Retina (tissue), 1 donor: ENCODE data around the gene PROSER3.

Experiments
- DNase-seq: peaks from one replicate; pipeline ENCODE4 v3.0.0-alpha.2; 2016

Gene PROSER3

GRCh38 chr19:35739275-35740107 lies 18.5 kb upstream of the PROSER3 start:
- DNase-seq: no peak

DNA sequence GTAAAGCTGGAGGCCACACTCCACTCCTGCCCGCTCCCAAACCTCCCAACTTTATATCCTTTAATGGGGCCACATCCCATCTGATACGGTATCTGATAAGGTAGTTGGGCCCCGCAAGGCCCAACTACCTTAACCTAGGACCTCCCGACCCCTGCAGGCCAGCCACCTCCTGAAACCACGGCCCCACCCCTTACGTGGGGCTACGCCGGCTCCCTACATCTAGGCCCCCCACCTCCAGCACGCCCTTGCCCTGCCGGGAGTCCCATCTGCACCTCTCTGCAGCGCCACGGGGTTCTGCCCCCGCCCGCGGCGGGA lies 17.9 kb upstream of the PROSER3 start:
- no peak for DNase-seq

GRCh38 chr19:35740423-35741202 lies 17.4 kb upstream of the PROSER3 start:
- peak; percentile 98 for DNase-seq

DNA sequence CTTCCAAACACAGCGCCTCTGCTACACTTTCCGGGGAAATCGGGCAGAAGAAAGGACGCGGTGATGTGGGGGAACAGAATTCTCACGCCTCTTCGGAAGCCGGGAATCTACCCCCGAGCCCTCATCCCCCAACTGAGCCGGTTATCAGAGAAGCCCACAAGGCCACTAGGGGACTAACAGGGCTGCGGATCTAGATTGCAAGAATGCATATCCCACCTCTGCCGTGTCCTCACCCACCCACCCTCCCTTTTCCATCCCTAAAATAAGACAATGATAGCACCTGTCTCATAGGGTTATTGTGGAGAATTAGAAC lies 16.8 kb upstream of the PROSER3 start:
- DNase-seq: no peak

- no peak for DNase-seq
These were observed 15.8 kb upstream of the PROSER3 start, which contains the start of gene IGFLR1 for GRCh38 chr19:35742121-35742724. TSS of gene IGFLR1 (minus strand) at chr19:35742452. CDS start at chr19:35741180, 1,272 bp downstream.

GRCh38 chr19:35743640-35744429 lies 14.1 kb upstream of the PROSER3 start:
- DNase-seq: no peak

GRCh38 chr19:35744430-35745327 lies 13.3 kb upstream of the PROSER3 start:
- DNase-seq: peak; percentile 95

DNA sequence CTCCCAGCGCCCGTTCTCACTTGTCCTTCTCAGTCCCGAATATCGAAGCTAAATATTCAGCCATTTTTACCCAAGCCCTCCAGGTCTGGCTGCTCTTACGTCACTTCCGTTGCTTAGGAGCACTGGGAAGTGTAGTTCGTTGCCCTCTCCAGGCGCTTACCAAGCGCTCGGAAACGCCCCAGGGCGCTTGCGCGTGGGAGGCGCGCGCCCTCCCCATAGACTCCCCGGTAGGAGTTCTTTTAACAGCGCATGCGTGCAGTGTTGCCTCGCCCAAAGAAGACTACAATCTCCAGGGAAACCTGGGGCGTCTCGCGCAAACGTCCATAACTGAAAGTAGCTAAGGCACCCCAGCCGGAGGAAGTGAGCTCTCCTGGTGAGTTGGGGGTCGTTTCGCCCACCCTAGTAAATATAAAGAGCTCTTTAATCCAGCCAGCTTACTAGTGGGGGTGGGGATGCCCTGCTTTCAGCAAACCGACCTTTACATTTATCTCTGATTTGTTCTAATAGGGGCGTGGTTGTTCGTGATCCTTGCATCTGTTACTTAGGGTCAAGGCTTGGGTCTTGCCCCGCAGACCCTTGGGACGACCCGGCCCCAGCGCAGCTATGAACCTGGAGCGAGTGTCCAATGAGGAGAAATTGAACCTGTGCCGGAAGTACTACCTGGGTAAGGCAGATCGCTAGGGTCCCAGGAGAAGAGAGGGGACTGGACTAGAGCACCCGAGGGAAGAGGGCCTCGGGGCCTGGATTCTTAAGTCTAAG lies 12.5 kb upstream of the PROSER3 start, which contains the start of the genes PSENEN and U2AF1L4:
Gene PSENEN, plus strand, starts transcription at position 324 of the 759 bp plus-strand sequence. Its CDS starts 280 bp downstream, at position 604.
Gene U2AF1L4, minus strand, starts transcription at position 91 of the 759 bp plus-strand sequence. Its CDS starts 27 bp downstream, at position 64.
- peak; percentile 96 for DNase-seq

DNA sequence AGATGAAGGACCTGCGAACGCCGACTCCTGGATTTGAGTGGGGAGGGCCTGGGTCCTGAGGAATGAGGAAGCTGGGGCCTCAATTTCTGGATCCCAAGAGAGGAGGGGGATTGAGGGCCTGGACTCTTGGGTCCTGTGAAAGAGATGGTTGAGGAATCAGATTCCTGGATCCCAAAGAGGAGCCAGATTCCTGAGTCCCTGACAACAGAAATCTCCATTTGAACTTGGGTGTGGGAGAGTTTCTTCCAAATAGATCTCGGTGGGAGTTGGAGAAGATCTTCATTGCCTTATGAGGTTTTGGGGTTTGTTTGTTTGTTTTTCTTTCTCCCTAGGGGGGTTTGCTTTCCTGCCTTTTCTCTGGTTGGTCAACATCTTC lies 11.9 kb upstream of the PROSER3 start:
- no peak for DNase-seq

DNA sequence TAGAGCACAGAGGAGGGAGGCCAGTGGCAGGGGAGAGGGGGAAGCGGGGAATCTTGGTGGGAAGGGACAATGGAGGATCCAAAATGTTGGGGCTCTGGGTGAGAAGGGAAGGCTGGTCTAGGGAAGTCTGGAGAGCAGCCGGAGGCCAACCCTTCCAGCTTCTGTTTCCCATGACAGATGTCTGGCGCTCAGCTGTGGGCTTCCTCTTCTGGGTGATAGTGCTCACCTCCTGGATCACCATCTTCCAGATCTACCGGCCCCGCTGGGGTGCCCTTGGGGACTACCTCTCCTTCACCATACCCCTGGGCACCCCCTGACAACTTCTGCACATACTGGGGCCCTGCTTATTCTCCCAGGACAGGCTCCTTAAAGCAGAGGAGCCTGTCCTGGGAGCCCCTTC lies 11.4 kb upstream of the PROSER3 start:
- no peak for DNase-seq

- peak; percentile 99 for DNase-seq
These were observed 9.6 kb upstream of the PROSER3 start, which contains the start of gene LIN37 for GRCh38 chr19:35748106-35749020. TSS of gene LIN37 (plus strand) at chr19:35748576. CDS start at chr19:35748725, 149 bp downstream.

GRCh38 chr19:35750167-35750566 lies 7.8 kb upstream of the PROSER3 start:
- DNase-seq: no peak

GRCh38 chr19:35751839-35752745 lies 5.9 kb upstream of the PROSER3 start:
- DNase-seq: no peak

- DNase-seq: no peak
These were observed 5.1 kb upstream of the PROSER3 start for GRCh38 chr19:35752746-35753350.

GRCh38 chr19:35753634-35754369 lies 4.2 kb upstream of the PROSER3 start:
- no peak for DNase-seq

DNA sequence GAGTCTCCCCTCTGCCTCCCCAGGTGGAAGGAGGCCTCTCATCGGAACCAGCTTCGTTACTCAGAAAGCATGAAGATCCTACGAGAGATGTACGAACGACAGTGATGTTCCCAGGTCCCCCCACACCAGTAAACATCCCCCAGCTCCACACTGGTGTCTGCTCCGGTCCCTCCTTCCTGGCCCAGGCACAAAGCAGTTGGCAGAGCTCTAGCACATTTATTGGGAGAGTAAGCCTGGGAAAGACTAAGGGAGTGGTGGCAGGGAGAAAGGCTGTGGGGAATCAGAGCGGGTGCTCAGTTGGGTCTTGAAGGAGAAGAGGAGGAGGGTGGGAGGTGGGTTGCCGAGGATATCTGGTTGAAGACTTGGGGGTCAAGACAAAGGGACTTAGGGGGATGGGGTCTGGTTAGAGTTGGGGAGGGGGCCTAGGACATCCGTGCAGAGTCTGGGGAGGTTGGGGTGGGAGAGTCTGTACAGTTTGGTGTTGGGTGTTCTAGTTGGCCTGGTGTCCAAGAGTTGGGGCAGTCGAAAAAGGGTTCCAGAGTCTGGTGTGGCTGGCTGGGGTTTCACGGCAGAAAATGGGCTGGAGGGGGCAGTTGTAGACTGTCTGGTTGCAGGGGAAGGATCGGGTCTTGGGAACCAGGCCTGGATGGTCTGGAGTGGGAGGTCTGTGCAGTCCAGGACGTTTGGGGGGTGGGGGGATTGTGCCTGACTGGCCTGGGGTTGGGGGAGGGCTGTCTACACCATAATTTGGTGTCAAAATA lies 3.4 kb upstream of the PROSER3 start:
- no peak for DNase-seq

DNA sequence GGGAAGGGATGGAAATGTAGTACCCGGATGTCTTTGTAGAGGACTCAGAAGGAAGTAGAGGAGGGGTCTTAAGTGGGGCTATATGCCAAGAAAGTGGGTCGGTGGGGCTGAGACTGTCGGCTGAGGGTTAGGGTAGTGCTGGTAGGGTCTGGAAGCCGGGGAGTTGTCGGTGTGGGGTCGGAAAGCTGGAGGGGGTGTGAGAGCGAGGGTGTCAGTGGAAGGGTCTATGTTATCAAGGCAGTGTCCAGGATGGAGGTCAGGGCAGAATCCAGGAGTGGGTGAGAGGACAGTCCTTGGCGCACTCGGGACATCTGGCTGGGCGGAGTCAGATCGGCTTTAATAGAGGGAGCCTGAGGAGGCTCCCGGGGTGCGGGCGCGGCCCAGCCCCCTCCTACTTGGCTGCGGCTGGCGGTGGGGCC lies 2.8 kb upstream of the PROSER3 start:
- no peak for DNase-seq
